GM21367 (cell line): Measurements from ENCODE around the gene KLC3.
"Not testable (repeated sequence)": the region's sequence is repeated elsewhere in the genome, so short reads cannot be mapped to it uniquely, and the experiment has no call there.

ENCODE experiments used
- ATAC-seq: cut with Tn5 transposase; IDR thresholded peaks from one replicate; pipeline ENCODE4 v1.9.1; 2021; ENCODE audit not compliant: unreplicated experiment

The KLC3 gene

GRCh38 chr19:45340232-45340898 lies at the start of gene KLC3:
TSS of gene KLC3 (plus strand) at chr19:45340750. CDS start at chr19:45345542, 4,792 bp downstream.
- no peak for ATAC-seq

GRCh38 chr19:45291834-45292233 lies 48.7 kb upstream of the KLC3 start:
- ATAC-seq = no peak

GRCh38 chr19:45293682-45294081 lies 46.9 kb upstream of the KLC3 start:
- no peak for ATAC-seq

GRCh38 chr19:45294291-45295029 lies 46.1 kb upstream of the KLC3 start:
- no peak for ATAC-seq

- ATAC-seq = no peak
These were observed 44.7 kb upstream of the KLC3 start for GRCh38 chr19:45295873-45296272.

- ATAC-seq = no peak
These were observed 44.2 kb upstream of the KLC3 start for GRCh38 chr19:45296355-45296754.

- no peak for ATAC-seq
These were observed 42.9 kb upstream of the KLC3 start for GRCh38 chr19:45297674-45298073.

- no peak for ATAC-seq
These were observed 42.3 kb upstream of the KLC3 start for GRCh38 chr19:45298264-45298663.

GRCh38 chr19:45299719-45300118 lies 40.8 kb upstream of the KLC3 start:
- no peak for ATAC-seq

GRCh38 chr19:45302416-45302815 lies 38.1 kb upstream of the KLC3 start:
- ATAC-seq = no peak

- no peak for ATAC-seq
These were observed 37.1 kb upstream of the KLC3 start for GRCh38 chr19:45303269-45304060.

GRCh38 chr19:45304141-45304926 lies 36.2 kb upstream of the KLC3 start:
- ATAC-seq = no peak

- no peak for ATAC-seq
These were observed 35.5 kb upstream of the KLC3 start for GRCh38 chr19:45305007-45305406.

GRCh38 chr19:45305421-45305820 lies 35.1 kb upstream of the KLC3 start:
- no peak for ATAC-seq

GRCh38 chr19:45306040-45306439 lies 34.5 kb upstream of the KLC3 start:
- ATAC-seq = no peak

GRCh38 chr19:45306518-45307027 lies 34.0 kb upstream of the KLC3 start:
- no peak for ATAC-seq

GRCh38 chr19:45307361-45307760 lies 33.2 kb upstream of the KLC3 start:
- ATAC-seq = no peak

GRCh38 chr19:45309322-45309721 lies 31.2 kb upstream of the KLC3 start:
- not testable (repeated sequence) for ATAC-seq

- no peak for ATAC-seq
These were observed 28.9 kb upstream of the KLC3 start for GRCh38 chr19:45311621-45312020.

- not testable (repeated sequence) for ATAC-seq
These were observed 28.3 kb upstream of the KLC3 start for GRCh38 chr19:45312285-45312684.
